Tibial nerve (tissue), 3 donors: ENCODE measurements around the gene MED15.

Experiments
- POLR2A ChIP-seq, 2 donors: fragments of 450-650 bp; IDR thresholded peaks; one replicate each; pipeline ENCODE4 v1.6.1; 2017; ENCODE audit warnings: antibody characterized with exemption in 2 of 2, mild to moderate bottlenecking in 2 of 2, moderate library complexity in 2 of 2
- TF ChIP-seq, protein P1 (sequence below), 5 experiments: fragments of 200-600 bp in 3 of 5; fragments of 450-650 bp in 2 of 5; sonication (generic) in 3 of 5; IDR thresholded peaks; one replicate each; pipeline ENCODE4 v1.5.1; 2016 to 2019; ENCODE audit warnings: antibody characterized with exemption in 5 of 5, mild to moderate bottlenecking in 3 of 5, moderate library complexity in 2 of 5

DNA sequence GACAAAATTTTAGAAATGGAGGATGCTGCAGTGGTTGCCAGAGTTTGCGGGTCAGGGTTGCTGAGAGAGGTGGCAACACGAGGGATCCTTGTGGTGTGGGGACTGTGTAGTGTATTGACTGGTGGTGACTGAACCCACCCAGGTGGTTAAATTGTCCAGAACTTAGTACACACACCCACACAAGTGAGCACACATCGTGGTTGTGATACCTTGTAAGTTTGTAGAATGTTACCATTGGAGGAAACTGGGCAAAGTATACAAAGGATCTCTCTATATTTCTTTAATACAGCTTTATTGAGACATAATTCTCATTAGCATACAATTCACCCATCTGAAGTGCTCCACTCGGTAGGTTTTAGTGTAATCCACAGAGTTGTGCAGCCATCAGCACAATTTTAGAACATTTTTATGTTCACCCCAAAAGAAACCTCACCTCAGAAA is 56.1 kb downstream of the MED15 start:
- no peak for TF ChIP-seq POLR2A (IDR thresholded peaks at IDR 0.05)
- TF ChIP-seq, protein P1, sequence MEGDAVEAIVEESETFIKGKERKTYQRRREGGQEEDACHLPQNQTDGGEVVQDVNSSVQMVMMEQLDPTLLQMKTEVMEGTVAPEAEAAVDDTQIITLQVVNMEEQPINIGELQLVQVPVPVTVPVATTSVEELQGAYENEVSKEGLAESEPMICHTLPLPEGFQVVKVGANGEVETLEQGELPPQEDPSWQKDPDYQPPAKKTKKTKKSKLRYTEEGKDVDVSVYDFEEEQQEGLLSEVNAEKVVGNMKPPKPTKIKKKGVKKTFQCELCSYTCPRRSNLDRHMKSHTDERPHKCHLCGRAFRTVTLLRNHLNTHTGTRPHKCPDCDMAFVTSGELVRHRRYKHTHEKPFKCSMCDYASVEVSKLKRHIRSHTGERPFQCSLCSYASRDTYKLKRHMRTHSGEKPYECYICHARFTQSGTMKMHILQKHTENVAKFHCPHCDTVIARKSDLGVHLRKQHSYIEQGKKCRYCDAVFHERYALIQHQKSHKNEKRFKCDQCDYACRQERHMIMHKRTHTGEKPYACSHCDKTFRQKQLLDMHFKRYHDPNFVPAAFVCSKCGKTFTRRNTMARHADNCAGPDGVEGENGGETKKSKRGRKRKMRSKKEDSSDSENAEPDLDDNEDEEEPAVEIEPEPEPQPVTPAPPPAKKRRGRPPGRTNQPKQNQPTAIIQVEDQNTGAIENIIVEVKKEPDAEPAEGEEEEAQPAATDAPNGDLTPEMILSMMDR (IDR thresholded peaks at IDR 0.05): no peak
